HT-29 (cell line): ENCODE results near the gene SATB1. TPM values are rescaled to one million over a fixed set of nuclear protein-coding genes. Genes with fewer than 3 reads are reported as not detected.

Source experiments
- DNase-seq: peaks from one replicate; pipeline ENCODE4 v3.0.0-alpha.2; 2015; ENCODE audit warnings: low spot score
- total RNA-seq: library from RNA; depleted of rRNA; stranded (reverse); fragments of >200 nt; shearing (Covaris generic); gene quantifications from 2 replicates; pipeline ENCODE4 v1.2.3, GENCODE V29; 2014

Gene SATB1
- total RNA-seq, 1 experiment from 2014 or later, result 12.6 TPM

DNA sequence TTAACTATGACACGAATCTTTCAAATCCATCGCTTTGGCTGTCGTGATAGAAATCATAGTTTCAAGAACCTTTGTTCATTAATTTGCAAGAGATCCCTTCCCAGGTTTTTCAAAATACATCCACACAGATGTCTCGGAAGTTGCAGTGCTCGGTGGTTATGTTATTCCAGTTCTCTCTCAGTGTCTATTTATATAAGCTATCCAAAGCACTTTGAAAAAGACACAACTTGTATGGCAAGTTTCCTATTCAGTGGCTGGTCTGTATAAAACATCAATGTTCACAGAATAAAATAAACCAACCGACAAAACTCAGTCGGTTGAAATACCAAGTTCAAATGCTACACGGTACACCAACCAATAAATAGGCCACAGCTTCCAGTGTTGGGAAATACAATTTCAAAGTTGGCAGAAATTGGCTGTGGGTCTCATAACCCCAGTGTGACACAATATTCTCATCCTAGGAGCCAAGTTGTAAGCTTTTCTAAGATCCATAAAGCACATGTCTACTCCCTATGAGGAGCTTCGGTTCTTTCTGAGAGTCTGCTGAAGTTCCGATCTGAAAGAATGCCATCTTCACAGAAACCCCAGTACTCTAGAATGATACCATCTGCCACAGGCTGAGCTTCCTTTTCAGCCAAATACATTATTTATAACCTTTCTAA is 23.7 kb downstream of the SATB1 start:
- DNase-seq, result no peak

DNA sequence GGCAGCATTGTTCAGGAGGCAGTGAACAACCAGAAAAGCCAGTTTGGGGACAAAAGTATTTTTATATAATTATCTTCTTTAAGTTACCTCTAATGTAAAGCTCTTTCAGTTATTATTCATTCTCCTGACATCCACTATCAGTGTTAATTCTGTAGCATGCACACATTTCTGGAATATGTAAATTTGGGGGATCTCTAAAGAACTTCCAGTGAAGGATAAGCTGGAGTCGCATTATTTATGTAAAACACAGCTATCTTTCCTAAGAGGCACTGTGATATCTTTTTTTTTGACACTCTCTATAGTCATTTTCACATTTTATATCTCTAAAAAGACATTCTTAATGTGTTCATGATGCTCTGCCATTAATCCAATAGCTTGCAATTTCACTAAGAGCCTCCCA is 26.7 kb downstream of the SATB1 start:
- DNase-seq, result no peak

DNA sequence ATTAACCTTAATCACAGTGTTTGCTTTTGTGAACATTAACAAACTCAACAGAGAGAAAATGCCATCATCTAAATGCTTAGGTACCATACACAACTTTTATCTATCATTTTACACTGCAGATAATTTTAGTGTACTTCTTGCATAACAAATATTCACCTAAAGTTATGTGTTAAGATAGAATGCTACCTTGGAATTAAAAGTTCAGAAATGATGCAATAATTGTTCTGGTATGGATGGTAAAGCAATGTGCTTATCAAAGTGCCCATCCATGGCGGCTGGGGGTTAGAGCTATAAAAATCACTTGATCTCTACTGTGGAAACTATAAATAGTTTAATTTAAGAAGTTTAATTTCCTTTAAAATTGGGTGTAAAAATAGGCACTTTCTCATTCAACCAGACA is 28.7 kb downstream of the SATB1 start:
- no peak for DNase-seq

DNA sequence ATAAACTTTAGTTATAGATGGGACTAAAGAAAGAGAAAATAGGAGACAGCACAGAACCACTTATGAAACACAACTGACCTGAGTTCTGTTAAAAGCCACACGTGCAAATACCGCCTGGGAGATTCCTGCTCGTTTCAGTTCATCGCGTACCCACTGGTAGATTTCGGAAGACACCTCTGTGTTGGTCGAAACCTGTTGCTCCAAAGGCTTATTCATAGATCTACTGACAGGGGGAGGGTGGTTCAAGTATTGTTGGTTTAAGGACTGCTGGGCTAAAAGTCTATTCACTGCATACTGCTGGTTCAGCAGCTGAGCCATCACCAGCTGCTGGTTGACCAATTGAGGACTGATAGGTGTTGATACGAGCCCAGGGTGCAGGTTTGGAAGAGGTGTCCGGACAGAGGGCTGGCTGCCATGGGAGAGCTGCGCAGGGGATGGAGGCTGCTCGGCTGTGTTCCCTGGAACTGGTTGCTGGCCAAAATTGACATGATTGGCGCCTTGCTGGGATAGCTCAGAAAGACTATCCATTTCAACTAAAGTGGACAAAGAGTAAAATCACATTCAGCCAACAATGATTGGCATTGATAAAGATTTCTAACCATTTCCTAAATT is 30.6 kb downstream of the SATB1 start:
- no peak for DNase-seq

DNA sequence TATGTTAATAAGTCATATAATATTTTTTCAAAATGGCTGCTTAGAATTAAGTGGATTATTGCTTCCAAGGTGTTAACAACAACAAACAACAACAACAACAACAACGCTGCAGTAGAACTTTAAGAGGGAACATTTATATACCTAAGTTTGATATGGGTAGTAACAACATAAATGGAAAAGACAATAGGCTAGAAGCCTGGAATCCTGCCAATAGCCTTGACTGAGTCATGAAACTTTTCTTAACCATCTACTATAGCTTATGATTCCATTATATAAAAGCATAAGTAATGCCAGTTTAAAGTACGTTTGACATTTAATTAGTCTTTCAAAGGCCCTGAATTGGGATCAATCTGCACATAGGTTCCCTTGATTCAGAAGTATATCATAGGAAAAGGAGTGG is 31.2 kb downstream of the SATB1 start:
- DNase-seq, result no peak

DNA sequence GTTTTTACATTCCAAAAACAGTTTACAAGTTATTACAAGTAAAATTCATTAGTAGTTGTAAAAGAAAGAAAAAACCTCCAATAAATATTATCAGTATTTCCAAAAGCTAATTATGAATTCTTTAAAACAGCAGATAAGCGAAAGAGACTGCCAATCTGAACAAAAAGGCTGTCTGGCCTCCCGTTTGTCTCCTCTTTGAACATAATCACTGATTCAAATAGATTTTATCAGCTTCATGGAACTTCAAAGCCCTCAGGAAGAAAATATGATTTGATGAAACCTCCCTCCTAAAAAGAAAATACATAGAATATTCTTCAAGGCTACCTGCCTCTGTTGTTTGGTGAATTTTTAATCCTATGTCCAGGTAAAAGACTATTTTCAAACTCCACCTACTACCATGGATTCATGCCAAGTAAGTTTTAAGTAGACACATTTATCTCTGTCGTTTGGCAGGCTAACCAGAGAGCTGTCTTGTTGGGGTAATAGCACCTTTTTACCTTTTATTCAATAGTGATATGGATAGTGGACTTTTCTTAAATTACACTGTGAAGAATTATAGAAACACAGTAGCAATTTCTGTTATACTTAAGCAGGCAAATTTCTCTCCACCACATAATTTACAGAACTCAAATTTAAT is 35.0 kb downstream of the SATB1 start:
- DNase-seq, result no peak

DNA sequence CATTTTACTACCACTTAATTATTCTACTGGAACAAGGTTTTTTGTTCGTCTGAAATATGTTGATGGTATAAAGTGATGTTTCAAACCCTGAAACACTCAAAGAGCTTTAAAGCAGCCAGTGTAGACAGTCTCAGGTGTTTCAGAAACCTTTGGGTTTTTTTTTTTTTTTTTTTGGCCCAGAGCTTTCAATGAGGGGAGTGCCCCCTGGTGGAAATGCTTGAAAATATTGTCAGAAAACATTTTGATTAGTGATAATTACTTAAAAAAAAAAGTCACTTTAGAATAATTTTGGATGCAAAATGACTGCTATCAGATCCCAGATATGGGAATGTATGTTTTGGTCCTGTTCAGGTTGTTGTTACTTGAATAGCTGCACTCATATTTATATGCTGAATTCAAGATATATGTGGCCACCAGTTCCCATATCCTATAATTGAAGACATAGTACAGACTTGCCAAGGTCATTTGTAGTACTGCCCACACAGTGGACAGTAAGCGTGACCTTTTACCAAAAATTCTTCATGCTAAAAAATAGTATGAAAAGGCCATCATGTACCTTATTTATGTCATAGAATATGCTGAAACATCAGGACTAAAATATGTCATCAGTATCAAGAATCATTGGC is 35.9 kb downstream of the SATB1 start:
- DNase-seq, result peak; percentile 50

DNA sequence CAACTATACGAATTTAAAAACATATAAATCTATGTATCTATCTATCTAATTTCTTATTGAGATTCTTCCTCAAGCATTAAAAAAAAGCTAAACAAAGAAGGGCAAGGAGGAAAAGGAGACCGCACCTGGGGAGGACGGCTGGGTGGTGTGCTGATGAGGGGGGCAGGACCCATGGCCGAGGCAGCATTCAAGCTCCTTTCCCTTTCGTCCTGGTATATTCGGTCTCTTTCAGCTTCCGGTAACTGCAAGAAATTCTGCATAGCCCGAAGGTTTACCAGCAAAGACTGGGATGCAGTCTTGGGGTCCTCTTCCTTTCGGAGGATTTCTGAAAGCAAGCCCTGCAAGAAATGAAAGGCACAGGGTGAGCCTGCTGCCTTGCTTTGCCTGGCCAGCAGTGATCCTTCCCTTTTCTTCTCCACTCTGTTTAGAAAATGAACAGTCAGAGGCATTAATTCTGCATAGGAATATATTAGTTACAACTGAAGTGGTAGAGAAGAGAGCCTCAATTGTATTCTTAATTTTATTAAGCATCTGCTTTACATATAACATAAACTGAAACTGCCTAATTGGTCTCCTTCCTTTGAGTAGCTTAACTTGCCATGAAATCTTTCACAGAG is 38.8 kb downstream of the SATB1 start:
- DNase-seq, result no peak

DNA sequence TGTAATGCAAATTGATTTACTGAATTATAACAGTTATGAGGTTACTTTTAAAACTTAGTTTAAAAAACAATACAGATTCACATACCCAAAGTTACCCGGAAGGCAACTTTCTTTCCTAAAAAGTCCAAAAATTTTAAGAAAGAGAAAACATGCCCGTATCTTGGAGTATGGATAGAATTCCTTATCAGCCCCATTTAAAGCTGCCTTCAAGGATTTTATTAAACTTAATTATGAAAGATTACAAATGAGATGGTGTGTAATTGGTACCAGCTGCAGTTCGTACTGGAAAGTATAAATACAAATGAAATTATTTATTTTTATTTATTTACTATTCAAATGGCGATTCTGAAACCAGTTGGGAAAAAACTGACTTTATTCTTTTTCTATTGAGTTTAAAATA is 39.4 kb downstream of the SATB1 start:
- no peak for DNase-seq

DNA sequence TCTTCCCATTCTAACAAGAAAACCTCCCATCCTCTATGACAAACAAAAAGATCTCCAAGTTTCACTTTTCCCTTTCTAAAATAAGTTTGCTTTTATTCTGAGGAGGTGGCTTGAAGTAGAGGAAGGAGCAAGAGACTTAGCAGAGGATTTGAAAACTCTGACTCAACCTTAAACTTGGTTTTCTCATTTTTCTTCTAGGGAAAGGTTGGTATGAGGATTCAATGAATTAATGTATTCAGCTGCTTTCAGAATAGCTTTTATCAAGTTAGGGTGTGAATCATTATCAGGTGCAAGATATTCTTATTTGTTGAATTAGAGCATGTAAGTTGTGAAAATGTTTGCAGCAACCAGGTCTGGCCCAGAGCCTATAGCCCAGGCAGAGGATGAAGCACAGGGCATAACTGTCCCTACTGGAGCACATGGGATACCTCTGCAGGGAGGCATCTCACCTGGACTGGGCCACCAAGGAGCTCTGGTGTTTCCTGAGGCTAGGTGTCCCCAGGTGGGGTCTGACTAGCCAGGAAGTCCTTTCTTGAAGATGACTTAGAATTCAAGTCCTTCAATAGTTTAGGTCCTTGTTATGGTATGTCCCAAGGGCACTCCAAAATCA is 42.3 kb downstream of the SATB1 start:
- no peak for DNase-seq

DNA sequence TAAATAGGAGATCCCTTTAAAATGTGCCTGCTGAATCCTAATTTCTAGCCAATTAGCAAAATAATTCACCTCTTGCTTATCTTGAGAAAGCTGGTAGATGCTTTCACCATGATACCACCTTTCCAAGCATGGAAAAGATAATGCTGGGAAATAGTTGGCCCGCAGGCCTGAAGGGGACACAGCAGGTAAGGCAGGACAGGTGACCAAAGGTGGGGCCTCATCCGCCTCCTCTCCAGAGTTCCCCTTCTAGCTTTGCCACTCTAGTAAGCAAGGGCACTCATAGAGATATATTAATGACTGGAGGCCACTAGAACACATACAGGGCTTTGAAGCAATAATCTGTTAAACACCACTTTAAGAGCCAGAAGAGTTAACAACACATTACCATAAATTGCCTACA is 45.5 kb downstream of the SATB1 start:
- DNase-seq, result no peak

DNA sequence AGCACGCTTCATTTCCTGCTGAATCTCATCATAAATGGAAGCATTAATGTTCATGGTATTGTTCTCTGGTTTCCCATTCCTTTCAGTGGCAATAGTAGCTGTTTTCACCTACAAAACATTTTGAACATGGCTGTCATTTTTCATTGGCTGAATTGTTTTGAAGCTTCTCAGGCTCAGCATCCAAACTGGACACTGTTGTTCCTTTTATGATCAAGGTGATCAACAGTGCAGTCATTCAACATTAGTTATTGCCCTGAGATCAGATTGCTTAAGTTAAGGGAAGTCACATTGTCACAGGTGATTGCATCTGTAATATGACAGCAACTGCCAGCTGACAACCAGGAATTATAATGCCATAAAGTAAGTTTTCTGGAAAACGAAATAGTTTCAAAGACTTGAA is 46.9 kb downstream of the SATB1 start:
- DNase-seq, result no peak

DNA sequence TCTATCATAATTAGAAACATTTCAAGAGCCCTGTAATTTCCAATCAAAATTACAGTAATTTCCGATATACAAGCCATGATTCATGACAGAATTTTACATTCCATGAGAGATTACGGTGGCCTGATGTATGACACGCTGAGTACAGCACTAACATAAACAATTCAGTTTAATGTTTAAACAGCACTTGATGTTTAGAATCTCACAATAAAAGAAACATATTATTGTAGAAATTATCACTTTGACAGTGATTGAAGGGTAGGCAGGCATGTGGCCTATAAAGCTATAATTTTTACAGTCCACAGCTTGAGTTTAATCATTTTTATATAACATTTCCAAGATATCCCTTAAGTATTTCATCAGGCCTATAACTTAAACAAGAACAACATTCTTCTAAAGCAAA is 48.5 kb downstream of the SATB1 start:
- DNase-seq, result no peak

DNA sequence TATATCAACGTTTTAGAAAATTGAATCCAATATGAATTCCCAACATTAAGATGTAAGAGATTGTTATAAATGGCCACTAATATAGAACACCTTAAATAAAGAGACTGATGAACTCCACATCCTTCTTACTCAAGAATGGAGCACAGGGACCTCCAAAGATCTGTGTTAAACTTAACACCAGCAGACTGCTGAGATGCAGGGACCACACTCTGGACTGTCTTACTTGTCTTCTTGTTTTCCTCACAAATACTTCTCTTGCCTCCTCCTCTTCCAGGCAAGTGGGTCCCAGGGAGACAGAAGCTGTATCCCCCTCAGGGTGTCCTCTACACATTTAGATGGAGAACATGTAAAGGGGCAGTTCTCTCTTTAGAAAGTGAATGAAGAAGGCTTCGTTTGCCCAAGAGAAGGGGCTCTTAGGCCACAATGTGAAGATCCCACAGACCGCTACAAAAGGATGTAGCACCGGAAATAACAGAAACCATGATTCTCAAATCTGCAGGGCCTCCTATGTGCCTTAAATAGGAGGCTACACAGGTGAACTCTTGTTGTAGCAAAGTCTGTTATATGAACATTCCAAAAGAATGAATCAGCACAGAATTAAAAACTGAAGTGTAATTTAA is 52.2 kb downstream of the SATB1 start:
- DNase-seq, result no peak

DNA sequence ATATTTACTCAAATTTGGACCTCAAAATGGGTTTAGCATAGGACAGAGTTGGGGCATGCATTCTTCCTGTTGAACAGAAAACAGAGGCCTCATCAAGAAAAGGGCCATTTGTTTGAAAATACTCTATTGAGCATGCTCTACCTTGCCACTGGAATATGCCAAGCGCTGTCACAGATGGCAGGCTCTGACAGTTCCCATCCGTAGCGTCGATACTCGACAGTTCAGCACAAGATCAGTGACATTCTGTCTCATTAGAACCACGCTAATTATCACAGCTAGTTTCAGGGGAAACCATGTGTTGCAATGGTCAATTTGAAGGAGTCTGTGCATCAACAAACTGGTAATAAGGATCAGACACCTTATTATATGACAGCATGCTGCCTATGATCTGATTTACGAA is 54.5 kb downstream of the SATB1 start:
- DNase-seq, result no peak

DNA sequence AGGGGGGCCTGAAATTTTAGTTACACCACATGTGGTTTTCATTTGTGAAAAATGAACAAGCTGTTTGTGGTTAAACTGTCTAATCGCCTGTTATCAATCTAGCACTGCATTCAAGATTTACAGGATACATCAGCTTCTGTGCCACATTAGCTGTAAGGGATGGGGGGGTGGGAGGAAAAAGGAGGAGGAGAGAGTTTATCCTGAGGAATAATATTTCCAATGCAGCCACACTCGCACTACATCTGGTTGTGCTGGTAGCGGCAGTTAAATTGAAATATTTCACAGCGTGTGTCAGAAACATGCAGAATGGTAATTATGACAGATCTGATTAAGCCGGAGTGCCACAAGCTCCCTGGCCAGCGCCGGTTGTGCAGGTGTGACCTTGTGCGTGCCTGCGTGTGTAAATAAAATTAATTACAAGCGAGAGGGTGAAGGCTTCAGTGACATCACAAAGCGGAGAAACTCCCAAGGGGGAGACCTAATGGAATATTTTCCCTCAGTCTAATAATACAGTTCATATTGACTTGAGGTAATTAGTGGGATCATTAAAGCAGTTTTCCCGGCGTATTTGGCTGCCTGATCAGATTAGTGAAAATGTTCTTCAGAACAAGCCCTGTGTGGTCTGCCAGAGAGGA is 55.5 kb downstream of the SATB1 start:
- DNase-seq, result no peak

DNA sequence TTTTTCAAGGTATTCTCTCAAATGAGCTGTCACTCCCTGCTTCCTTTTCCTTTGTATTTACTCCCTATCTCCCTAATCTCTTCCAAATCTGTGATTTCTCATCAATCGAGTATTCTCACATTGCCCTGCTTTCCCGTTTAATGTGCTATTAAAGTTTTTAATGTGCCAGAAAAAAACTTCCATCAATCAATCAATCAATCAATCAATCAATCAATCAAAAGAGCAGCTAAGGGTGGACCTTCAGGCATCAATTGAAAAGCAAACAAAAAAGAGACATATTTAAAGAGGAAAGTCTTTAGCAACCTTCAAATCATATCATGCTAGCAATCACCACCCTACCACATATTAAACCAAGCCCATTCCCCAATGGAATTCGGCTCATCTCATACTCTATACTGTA is 58.9 kb downstream of the SATB1 start:
- no peak for DNase-seq

DNA sequence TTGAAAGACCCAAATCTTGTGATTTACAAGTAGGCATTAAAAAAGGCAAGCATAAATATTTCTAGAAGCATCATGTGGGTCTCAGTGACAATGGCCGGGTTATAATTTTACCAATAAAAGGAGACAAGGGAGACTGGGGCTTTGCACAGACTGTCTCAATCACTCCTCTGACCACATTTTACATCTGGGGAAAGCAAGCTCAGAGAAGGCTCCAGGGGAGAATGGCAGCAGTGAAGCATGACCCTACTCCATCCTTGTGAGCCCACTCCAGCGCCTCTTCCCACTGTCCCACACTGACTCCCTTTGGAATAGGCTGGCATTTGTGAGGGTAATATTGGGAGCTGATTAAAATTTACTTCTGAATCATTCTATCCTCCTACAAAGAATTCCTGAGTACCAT is 61.8 kb downstream of the SATB1 start:
- no peak for DNase-seq

DNA sequence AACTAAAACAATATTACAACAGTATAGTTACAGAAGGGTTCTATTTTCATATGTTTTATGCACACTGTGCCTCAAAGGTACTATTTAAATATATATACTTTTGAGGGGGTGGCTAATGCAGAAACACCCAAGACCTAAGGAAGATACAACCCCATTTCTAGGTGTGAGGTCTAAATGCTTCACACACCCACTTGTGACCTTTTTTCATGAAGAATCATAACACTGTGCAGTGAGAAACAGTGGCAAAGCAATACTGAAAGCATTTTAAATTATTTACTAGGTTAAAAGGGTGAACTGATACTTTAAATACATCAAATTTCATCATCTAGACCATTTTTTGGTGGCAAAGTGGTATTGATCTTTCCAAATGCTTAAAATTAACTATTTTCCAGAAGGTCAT is 67.4 kb downstream of the SATB1 start:
- no peak for DNase-seq

DNA sequence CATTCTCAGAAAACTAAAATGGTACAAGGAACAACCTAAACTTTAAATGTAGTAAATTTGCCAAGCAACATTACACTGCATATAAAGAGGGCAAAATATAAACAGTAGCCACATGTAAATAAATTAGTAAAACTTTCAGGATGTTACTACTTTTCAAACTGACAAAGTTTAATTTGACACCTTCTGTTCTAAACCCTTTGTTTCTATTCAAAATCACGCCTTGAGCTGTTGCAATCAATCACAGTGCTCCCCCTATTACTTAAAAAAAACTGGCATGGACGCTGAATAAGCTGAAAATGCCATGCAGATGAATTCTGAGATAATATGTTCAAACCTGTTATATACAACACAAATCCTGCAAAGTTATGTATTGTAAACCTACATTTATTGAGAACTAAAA is 69.3 kb downstream of the SATB1 start:
- DNase-seq, result no peak

DNA sequence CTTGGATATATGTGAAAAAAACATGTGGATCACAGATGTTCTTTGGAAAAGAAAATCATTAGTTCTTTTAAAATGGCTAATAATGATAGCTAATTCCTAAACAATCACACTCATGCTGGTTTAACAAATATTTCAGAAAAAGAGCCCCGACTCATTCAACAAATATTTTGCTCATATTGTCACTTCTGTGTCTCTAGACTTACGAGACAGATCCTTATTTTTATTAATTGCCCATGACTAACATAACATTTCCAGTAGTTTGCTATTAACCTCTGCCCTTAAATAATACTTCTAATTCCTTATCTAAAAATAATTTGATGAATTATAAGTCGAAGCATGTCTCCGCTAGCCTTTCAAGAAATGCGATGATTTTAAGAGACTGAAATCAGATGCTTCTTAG is 70.4 kb downstream of the SATB1 start:
- DNase-seq, result no peak
